ENCODE data around the gene GULP1.
"Not testable (repeated sequence)": the region's sequence is repeated elsewhere in the genome, so short reads cannot be mapped to it uniquely, and the experiment has no call there.

DNA sequence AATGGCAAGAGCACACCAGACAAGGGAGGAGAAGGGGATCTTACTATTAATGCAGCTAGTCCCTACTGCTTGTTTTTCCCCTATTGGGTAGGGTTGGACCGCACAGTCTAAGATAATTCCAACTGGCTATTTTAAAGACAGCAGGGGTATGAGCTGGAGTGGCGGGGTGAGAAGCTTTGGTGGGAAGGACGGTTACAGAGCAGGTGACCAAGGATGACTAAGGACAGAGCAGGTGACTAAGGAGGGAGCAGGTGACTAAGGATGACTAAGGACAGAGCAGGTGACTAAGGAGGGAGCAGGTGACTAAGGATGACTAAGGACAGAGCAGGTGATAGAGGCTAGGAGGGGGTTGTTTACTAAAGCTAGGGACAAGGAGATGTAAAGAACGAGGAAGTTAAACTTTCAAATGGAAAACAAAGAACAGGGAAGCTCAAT lies 7.3 kb downstream of the GULP1 start:
- TF ChIP-seq, protein P1, sequence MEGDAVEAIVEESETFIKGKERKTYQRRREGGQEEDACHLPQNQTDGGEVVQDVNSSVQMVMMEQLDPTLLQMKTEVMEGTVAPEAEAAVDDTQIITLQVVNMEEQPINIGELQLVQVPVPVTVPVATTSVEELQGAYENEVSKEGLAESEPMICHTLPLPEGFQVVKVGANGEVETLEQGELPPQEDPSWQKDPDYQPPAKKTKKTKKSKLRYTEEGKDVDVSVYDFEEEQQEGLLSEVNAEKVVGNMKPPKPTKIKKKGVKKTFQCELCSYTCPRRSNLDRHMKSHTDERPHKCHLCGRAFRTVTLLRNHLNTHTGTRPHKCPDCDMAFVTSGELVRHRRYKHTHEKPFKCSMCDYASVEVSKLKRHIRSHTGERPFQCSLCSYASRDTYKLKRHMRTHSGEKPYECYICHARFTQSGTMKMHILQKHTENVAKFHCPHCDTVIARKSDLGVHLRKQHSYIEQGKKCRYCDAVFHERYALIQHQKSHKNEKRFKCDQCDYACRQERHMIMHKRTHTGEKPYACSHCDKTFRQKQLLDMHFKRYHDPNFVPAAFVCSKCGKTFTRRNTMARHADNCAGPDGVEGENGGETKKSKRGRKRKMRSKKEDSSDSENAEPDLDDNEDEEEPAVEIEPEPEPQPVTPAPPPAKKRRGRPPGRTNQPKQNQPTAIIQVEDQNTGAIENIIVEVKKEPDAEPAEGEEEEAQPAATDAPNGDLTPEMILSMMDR (IDR thresholded peaks at IDR 0.05) = not testable (repeated sequence)
- not testable (repeated sequence) for TF ChIP-seq POLR2A (IDR thresholded peaks at IDR 0.05)

Data from uterus (tissue), 2 donors.